CD8-positive, alpha-beta memory T cell (primary cell): ENCODE measurements around the gene MOB1B. TPM values are rescaled to one million over a fixed set of nuclear protein-coding genes. Genes with fewer than 3 reads are reported as not detected.
"Not testable (repeated sequence)": the region's sequence is repeated elsewhere in the genome, so short reads cannot be mapped to it uniquely, and the experiment has no call there.

Experiments used
- CTCF ChIA-PET: fragments of 350-600 bp; sonication (Branson Sonifier 250); formaldehyde crosslinking; loops from one replicate; lab custom pipeline; 2021; ENCODE audit warnings: antibody characterized with exemption; lab: Charles Lee
- POLR2A ChIA-PET: fragments of 350-600 bp; sonication (Branson Sonifier 250); formaldehyde crosslinking; loops from one replicate; lab custom pipeline; 2021; ENCODE audit warnings: antibody characterized with exemption; lab: Charles Lee
- DNase-seq, 5 donors: peaks; one replicate each; pipeline versions ENCODE4 v3.0.0 to v3.0.0-alpha.2; 2020 to 2022; ENCODE audit warnings: mixed read lengths in 1 of 5
- H3K27ac ChIP-seq: one replicate; pipeline ENCODE4 v1.7.0; 2013; ENCODE audit warnings: low read depth, mild to moderate bottlenecking, low read length, moderate library complexity
- H3K27me3 ChIP-seq: 2 replicates; pipeline ENCODE4 v1.7.0; 2013; ENCODE audit warnings: low read length, mild to moderate bottlenecking; ENCODE audit not compliant: insufficient read depth, poor library complexity, severe bottlenecking
- H3K36me3 ChIP-seq: 2 replicates; pipeline ENCODE4 v1.7.0; 2013; ENCODE audit warnings: mild to moderate bottlenecking, low read length, moderate library complexity; ENCODE audit not compliant: insufficient read depth
- H3K4me1 ChIP-seq: 2 replicates; pipeline ENCODE4 v1.7.0; 2013; ENCODE audit warnings: mild to moderate bottlenecking, low read length, moderate library complexity; ENCODE audit not compliant: insufficient read depth
- H3K4me3 ChIP-seq: 2 replicates; pipeline ENCODE4 v1.7.0; 2013; ENCODE audit warnings: mild to moderate bottlenecking, low read length
- H3K9me3 ChIP-seq: 2 replicates; pipeline ENCODE4 v1.7.0; 2013; ENCODE audit warnings: mild to moderate bottlenecking, low read length
- H3K27ac Mint-ChIP-seq, 8 donors: one replicate each; pipeline ENCODE4 v1.8.0; 2020 to 2021; ENCODE audit warnings: mixed read lengths in 8 of 8, mild to moderate bottlenecking in 6 of 8, inconsistent platforms in 3 of 8, moderate library complexity in 3 of 8
- H3K27me3 Mint-ChIP-seq, 2 donors: one replicate each; pipeline ENCODE4 v1.8.0; 2020 to 2021; ENCODE audit warnings: mixed read lengths in 2 of 2, mild to moderate bottlenecking in 1 of 2, moderate library complexity in 1 of 2
- H3K36me3 Mint-ChIP-seq, 3 donors: one replicate each; pipeline ENCODE4 v1.8.0; 2020 to 2021; ENCODE audit warnings: mixed read lengths in 3 of 3, inconsistent platforms in 1 of 3, mild to moderate bottlenecking in 1 of 3
- H3K4me1 Mint-ChIP-seq, 3 donors: one replicate each; pipeline ENCODE4 v1.8.0; 2020 to 2021; ENCODE audit warnings: mixed read lengths in 3 of 3, inconsistent platforms in 1 of 3, mild to moderate bottlenecking in 1 of 3
- H3K4me3 Mint-ChIP-seq, 7 donors: one replicate each; pipeline ENCODE4 v1.8.0; 2020 to 2021; ENCODE audit warnings: mixed read lengths in 7 of 7, mild to moderate bottlenecking in 6 of 7, moderate library complexity in 4 of 7, inconsistent platforms in 2 of 7
- H3K9me3 Mint-ChIP-seq, 5 donors: one replicate each; pipeline ENCODE4 v1.8.0; 2020 to 2022; ENCODE audit warnings: mixed read lengths in 5 of 5, mild to moderate bottlenecking in 3 of 5, moderate library complexity in 2 of 5, inconsistent platforms in 1 of 5
- polyA plus RNA-seq: library from polyadenylated mRNA; unstranded; fragments of 300-500 nt; fragmentation: Illumina TruSeq; gene quantifications from one replicate; pipeline ENCODE4 v1.2.3, GENCODE V29; 2021
- total RNA-seq, 2 experiments: library from RNA; stranded (reverse); gene quantifications; one replicate each; pipeline ENCODE4 v1.2.3, GENCODE V29; 2021

The MOB1B gene
- total and polyA plus RNA-seq, 3 experiments from 2014 or later: 1.6 to 19.8 (median 18.4) TPM

- peak overlapping the region; percentile 76 for H3K4me3 ChIP-seq
- H3K27ac ChIP-seq: peak overlapping the region; percentile 73
- peaks cover 40% of the 10 kb centered on the region for H3K4me1 ChIP-seq
- H3K9me3 ChIP-seq: no peaks in the 10 kb centered on the region
- Mint-ChIP-seq H3K36me3 (peaks cover 2 to 38% (median 7%) of the 10 kb centered on the region in 3 donors), H3K4me3 (peak overlapping the region; percentile 92 to 98 (median 95)), H3K9me3 (no peaks in the 10 kb centered on the region), H3K27ac (peak overlapping the region; percentile 77 to 98 (median 94)), H3K27me3 (no peaks in the 10 kb centered on the region), H3K4me1 (peaks cover 47 to 59% (median 57%) of the 10 kb centered on the region in 3 donors)
- no peak for DNase-seq
- no peaks in the 10 kb centered on the region for H3K36me3 ChIP-seq
- ChIA-PET POLR2A (interaction anchor here (0.7 to 1.9 kb wide), 6 partner anchors 9 to 306 kb away, joined by 3 to 13 read pairs (median 6); partner anchors contain the start of genes GRSF1, MOB1B and UTP3), CTCF (interaction anchor here (0.7 to 7.2 kb wide), 8 partner anchors 9 to 342 kb away, joined by 3 to 94 read pairs (median 4); no protein-coding TSS in a partner anchor)
- H3K27me3 ChIP-seq: no peaks in the 10 kb centered on the region
Measured at GRCh38 chr4:70994069-70994366, 91.8 kb downstream of the MOB1B start.

GRCh38 chr4:70994387-70995099 is 92.4 kb downstream of the MOB1B start:
- Mint-ChIP-seq H3K36me3 (peaks cover 7 to 43% (median 10%) of the 10 kb centered on the region in 3 donors), H3K9me3 (no peaks in the 10 kb centered on the region), H3K4me3 (peak overlapping the region; percentile 92 to 98 (median 95)), H3K4me1 (peaks cover 52 to 65% (median 62%) of the 10 kb centered on the region in 3 donors), H3K27me3 (no peaks in the 10 kb centered on the region), H3K27ac (peak overlapping the region; percentile 77 to 98 (median 94))
- H3K27ac ChIP-seq: peak overlapping the region; percentile 73
- POLR2A ChIA-PET: interaction anchor here (0.8 to 1.9 kb wide), 5 partner anchors 8 to 306 kb away, joined by 3 to 13 read pairs (median 8); partner anchors contain the start of genes GRSF1 and UTP3
- peak overlapping the region; percentile 76 for H3K4me3 ChIP-seq
- peaks cover 40% of the 10 kb centered on the region for H3K4me1 ChIP-seq
- DNase-seq: no peak
- no peaks in the 10 kb centered on the region for H3K9me3 ChIP-seq
- no peaks in the 10 kb centered on the region for H3K36me3 ChIP-seq
- no peaks in the 10 kb centered on the region for H3K27me3 ChIP-seq
- CTCF ChIA-PET: interaction anchor here (1.4 to 7.2 kb wide), 3 partner anchors 10 to 18 kb away, joined by 4 to 94 read pairs (median 9); no protein-coding TSS in a partner anchor

GRCh38 chr4:70996018-70996360 is 93.8 kb downstream of the MOB1B start:
- H3K9me3 ChIP-seq: no peaks in the 10 kb centered on the region
- no peak for DNase-seq
- no peaks in the 10 kb centered on the region for H3K27me3 Mint-ChIP-seq
- no peaks in the 10 kb centered on the region for H3K9me3 Mint-ChIP-seq
- peak overlapping the region; percentile 48 for H3K4me3 ChIP-seq
- no peaks in the 10 kb centered on the region for H3K36me3 ChIP-seq
- CTCF ChIA-PET: interaction anchor here (1.0 to 7.2 kb wide), 4 partner anchors 10 to 260 kb away, joined by 3 to 94 read pairs (median 4); no protein-coding TSS in a partner anchor
- H3K4me1 Mint-ChIP-seq: peaks cover 66 to 79% (median 76%) of the 10 kb centered on the region in 3 donors
- no peak overlapping the region for H3K27ac ChIP-seq
- no peaks in the 10 kb centered on the region for H3K27me3 ChIP-seq
- H3K36me3 Mint-ChIP-seq: peaks cover 17 to 58% (median 20%) of the 10 kb centered on the region in 3 donors
- H3K27ac Mint-ChIP-seq: peak overlapping the region; percentile 77 to 98 (median 92)
- POLR2A ChIA-PET: no interaction called here
- peaks cover 40% of the 10 kb centered on the region for H3K4me1 ChIP-seq
- peak overlapping the region; percentile 92 to 98 (median 95) for H3K4me3 Mint-ChIP-seq

- Histone ChIP-seq H3K9me3 (no peaks in the 10 kb centered on the region), H3K4me3 (peak overlapping the region; percentile 48), H3K36me3 (no peaks in the 10 kb centered on the region), H3K4me1 (peaks cover 40% of the 10 kb centered on the region), H3K27me3 (no peaks in the 10 kb centered on the region), H3K27ac (no peak overlapping the region)
- Mint-ChIP-seq H3K27me3 (no peaks in the 10 kb centered on the region), H3K27ac (peak overlapping the region; percentile 32 to 98 (median 82)), H3K4me3 (peak overlapping the region; percentile 77 to 98 (median 95)), H3K9me3 (no peaks in the 10 kb centered on the region), H3K4me1 (peaks cover 77 to 90% (median 85%) of the 10 kb centered on the region in 3 donors), H3K36me3 (peaks cover 25 to 68% (median 29%) of the 10 kb centered on the region in 3 donors)
- ChIA-PET CTCF (interaction anchor here (0.6 to 7.2 kb wide), 3 partner anchors 11 to 151 kb away, joined by 3 to 94 read pairs (median 4); no protein-coding TSS in a partner anchor), POLR2A (interaction anchor here (0.6 kb wide), 1 partner anchor 13 kb away, joined by 4 read pairs; no protein-coding TSS in a partner anchor)
- DNase-seq: no peak
Measured at GRCh38 chr4:70997036-70997435, 94.9 kb downstream of the MOB1B start.

- ChIA-PET CTCF (interaction anchor here (1.0 to 7.2 kb wide), 3 partner anchors 10 to 96 kb away, joined by 3 to 94 read pairs (median 4); partner anchors contain the start of gene MOB1B), POLR2A (no interaction called here)
- peaks cover 38% of the 10 kb centered on the region for H3K4me1 ChIP-seq
- Mint-ChIP-seq H3K9me3 (no peaks in the 10 kb centered on the region), H3K4me3 (peak overlapping the region; percentile 77 to 98 (median 95)), H3K4me1 (peaks cover 81 to 93% (median 85%) of the 10 kb centered on the region in 3 donors), H3K27me3 (no peaks in the 10 kb centered on the region), H3K27ac (peak overlapping the region; percentile 30 to 98 (median 82)), H3K36me3 (peaks cover 28 to 73% (median 29%) of the 10 kb centered on the region in 3 donors)
- H3K27ac ChIP-seq: no peak overlapping the region
- no peaks in the 10 kb centered on the region for H3K27me3 ChIP-seq
- no peaks in the 10 kb centered on the region for H3K9me3 ChIP-seq
- H3K36me3 ChIP-seq: no peaks in the 10 kb centered on the region
- DNase-seq: no peak
- H3K4me3 ChIP-seq: no peak overlapping the region
Measured at GRCh38 chr4:70997546-70997945, 95.4 kb downstream of the MOB1B start.

GRCh38 chr4:70999639-71000038 is 97.5 kb downstream of the MOB1B start:
- Mint-ChIP-seq H3K4me3 (peak overlapping the region in 6 of 7 donors; percentile 5 to 58 (median 30)), H3K36me3 (peaks cover 29 to 68% (median 31%) of the 10 kb centered on the region in 3 donors), H3K4me1 (peaks cover 95 to 100% (median 98%) of the 10 kb centered on the region in 3 donors), H3K27ac (peak overlapping the region in 7 of 8 donors; percentile 19 to 98 (median 66))
- H3K36me3 ChIP-seq, H3K27me3 ChIP-seq, H3K4me3 ChIP-seq, H3K9me3 Mint-ChIP-seq, H3K27me3 Mint-ChIP-seq, DNase-seq, POLR2A ChIA-PET, H3K27ac ChIP-seq, H3K9me3 ChIP-seq: not testable (repeated sequence)
- CTCF ChIA-PET: interaction anchor here (1.0 kb wide), 1 partner anchor 11 kb away, joined by 3 read pairs; no protein-coding TSS in a partner anchor
- peaks cover 47% of the 10 kb centered on the region for H3K4me1 ChIP-seq

- H3K36me3 Mint-ChIP-seq: peaks cover 29 to 62% (median 33%) of the 10 kb centered on the region in 3 donors
- H3K4me3 Mint-ChIP-seq: peak overlapping the region in 2 of 7 donors; percentile 30 to 36
- H3K9me3 ChIP-seq, CTCF ChIA-PET, H3K27me3 Mint-ChIP-seq, DNase-seq, H3K36me3 ChIP-seq, POLR2A ChIA-PET, H3K27ac ChIP-seq, H3K9me3 Mint-ChIP-seq, H3K4me3 ChIP-seq, H3K27me3 ChIP-seq: not testable (repeated sequence)
- H3K4me1 ChIP-seq: peaks cover 42% of the 10 kb centered on the region
- peak overlapping the region in 7 of 8 donors; percentile 44 to 98 (median 80) for H3K27ac Mint-ChIP-seq
- H3K4me1 Mint-ChIP-seq: peaks cover 88 to 94% (median 94%) of the 10 kb centered on the region in 3 donors
Measured at GRCh38 chr4:71001363-71001762, 99.2 kb downstream of the MOB1B start.
